GM19467 (cell line): Measurements from ENCODE around the gene NEK6.

Source experiments
- ATAC-seq: cut with Tn5 transposase; IDR thresholded peaks from one replicate; pipeline ENCODE4 v1.9.1; 2021; ENCODE audit warnings: mild to moderate bottlenecking, moderate library complexity; ENCODE audit not compliant: unreplicated experiment

The NEK6 gene

DNA sequence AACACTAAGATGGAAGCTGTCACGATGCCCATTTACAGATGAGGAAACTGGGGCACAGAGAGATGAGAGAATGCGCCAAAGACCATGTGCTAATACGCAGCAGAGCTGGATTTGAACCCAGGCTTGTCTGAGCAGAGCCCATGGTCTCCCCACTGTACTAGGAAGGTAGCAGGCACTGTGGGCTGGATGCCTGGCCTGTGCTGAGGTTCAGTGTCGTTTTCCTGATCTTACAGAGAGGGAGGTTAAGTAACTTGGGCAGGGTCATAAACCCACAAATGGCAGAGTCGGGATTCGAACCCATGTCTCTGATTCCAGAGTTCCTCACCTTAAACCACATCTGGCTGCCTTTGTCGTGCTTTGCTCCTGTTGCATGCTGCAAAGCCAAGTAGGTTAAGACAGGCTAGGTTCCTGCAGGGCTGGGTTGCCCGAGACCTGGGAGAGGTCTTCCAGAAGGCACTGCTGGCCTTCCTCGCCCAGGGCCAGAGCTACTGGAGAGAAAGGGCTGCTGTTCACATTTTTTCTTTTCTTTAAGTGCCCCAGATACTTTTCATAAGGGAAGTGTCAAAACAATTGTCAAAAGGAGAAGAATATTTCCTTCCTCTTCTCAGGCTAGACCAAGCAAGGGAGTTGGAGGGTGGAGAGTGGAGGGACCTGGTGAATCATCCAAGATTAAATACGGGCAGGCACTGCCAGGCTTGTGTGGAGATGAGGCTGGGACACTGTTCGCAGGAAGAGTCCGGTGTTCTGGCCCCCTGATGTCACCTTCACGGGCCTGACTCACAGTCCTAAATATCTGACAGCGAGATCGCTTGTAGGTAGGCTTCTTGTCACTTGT is 3.2 kb downstream of the NEK6 start:
- ATAC-seq: no peak

DNA sequence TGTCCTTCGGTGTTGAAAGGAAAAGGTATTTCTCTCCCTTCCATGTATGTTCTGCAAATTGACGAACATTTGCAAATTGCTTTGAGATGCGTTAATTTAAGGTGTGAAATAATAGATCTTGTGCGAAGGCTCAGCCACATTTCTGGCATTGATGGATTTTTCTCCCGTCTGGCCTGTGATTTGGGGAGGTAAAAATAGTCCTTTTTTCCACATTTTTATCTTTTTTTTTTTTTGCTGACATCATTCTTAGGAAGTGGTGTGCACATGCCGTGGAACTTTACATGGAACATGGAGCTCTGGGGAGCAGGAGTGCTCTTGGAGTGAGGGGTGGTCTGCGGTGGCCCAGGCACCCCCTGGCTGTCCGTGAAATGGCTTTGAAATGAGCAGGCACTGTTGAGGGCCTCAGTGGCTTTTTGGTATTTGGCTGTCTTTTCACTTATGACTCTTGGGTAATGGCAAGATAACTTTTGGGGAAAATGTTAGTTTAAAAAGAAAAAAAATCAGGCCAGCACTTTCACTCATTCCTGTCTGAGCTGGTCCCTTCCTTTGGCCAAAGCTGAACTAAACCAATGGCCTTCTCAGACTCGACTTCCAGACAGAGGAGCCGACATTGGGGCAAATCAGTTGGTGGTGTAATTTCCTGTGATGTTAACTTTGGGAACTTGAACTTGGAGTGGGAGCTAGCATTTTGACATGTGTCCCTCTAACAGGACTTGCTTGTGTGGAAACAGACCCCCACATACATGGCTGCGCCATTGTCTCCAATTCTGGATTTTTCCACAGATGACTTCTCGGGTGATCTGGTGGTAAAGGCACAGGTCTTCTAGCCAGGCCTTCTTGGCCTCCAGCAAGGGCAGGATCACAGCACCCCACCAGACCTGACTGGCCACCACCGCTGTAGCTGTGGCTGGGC is 4.2 kb downstream of the NEK6 start:
- no peak for ATAC-seq

DNA sequence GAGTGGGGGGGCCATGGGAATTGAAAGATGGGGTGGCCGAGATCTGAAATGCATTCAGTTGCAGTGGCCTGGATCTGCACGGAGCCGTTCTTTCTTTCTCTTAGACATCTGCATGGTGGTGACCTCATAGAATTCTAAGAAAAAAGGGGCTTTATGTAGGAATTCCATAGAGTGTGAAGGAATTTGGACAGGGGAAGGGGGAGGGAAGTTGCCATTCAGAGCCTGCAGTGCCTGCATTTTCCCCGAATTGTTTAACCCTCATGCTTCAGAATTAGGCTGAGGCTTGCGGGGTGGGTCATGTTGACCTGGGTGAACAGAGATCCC is 4.9 kb downstream of the NEK6 start:
- no peak for ATAC-seq

DNA sequence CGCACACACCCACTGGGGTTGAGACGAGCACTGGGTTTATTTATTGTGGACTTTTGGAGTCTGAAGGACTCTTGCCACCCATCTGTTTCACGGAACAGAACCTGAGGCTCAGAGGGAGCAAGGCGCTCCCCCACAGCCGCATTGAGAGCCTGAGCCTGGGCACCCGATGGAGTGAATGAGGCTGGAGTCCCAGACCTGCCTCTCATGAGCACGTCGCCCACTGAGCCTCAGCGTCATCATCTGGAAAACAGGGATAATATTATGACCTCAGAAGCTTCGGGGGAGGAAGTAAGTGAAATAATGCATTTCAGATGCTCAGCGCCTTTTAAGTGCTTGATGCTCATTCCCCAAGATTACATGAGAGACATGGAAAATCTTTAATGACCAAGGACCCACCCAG is 5.5 kb downstream of the NEK6 start:
- ATAC-seq: no peak

DNA sequence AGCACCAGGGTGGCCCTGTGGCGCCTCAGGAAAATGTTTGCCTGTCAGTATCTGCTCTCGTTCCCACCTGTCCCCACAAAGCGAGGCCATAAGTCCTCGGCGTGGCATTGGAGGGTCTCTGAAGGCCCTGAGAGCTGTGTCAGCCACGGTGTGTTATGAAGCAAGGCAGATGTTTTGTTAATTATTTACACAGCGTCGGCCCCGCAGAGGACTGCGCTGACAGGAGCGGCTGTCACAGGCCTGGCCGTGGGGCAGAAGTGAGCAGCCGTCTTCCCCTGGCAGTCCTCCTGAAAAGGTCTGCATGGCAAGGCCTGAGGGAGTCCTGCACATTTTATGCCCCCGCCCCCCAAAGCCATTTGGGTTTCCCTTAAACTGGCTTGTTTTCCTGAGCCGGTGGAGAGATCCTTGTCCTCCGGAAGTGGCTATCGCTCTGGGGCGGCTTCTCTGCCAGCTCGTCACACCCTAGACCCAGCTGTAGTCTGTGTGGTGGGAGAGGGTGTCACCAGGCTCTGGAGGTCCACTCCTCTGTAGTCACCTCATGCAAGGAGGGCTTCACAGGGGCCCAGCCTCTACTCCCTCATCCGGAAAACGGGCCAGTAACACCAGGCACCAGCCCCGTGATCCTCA is 6.2 kb downstream of the NEK6 start:
- ATAC-seq: no peak

DNA sequence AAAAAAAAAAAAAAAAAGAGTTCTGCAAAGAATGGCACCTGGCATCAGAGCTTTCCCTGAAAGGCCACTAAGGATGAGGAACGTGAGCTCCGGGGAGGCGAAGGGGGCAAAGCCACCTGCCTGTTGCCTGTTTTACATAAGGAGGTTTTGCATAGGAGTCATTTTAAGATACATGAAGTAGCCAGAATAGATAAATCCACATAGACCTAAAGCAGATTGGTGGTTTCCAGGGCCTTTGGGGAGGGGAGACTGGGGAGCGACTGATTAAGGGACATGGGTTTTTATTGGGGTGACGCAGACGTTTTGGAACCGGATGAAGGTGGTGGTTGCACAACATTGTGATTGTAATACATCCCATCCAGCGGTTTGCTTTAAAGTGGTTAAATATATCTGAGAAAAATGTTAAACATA is 7.1 kb downstream of the NEK6 start:
- ATAC-seq: peak; percentile 45

DNA sequence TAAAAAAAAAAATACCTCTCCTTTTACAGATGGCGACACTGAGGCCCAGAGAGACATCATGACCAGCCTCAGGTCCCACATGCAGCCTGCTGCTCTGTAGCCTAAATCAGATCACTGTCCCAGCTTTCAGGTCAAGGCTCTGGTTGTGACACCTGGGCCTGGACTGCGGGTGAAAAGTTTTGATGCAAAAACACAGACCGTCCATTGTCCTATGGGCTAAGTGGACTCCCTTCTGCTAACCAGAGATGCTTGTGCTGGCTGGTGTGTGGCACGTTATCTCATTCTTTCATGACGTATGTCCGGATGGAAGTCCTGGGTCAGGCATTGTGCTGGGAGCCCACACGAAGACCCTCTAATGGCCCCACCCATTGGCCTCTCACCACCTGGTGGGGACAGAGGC is 7.8 kb downstream of the NEK6 start:
- ATAC-seq: no peak

DNA sequence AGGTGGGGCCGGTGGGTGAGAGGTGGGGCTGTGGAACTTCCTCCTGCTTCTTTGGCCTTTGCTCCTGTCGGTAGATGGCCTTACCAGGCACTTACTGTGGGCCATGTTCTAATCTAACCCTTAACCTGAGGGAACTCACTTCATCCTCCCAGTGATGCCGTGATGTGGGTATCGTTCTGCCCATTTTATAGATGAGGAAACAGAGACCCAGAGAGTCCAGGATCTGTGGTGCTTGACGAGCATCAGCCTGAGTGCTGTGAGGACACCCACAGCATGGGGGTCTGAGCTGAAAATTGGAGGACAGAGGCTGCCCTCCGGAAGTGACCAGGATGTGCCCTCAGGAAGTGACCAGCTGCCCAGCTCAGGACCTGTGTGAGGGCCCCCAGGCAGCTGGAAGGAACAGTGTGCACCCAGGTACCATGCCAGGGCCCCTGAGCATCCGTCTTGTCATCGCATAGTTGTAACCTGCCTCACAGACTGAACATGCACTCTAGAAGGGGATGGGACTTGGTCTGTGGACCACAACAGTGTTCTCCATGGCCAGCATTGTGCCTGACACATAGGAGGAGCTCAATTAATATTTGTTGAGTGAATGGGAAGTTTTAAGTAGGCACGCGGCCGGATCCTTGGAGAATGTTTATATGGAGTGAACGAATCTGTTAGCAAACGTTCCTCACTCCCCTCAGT is 8.5 kb downstream of the NEK6 start:
- no peak for ATAC-seq

DNA sequence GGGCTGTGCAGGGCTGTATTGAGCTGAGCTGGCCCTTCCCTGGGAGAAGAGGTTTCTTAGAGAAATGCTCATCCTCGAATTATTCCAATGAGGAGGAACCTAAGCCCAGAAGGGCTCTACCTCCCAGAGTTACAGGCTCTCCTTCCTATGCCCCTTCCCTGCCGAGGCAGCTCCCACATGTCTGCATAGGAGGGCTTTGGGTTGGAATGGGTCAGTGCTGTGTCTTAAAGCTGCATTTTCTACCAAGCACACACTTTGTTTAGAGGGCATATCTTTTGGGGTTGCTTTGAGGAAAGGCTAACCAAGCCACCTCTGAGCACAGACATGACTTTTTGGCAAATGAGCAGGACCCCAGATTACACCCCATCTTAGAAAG is 9.1 kb downstream of the NEK6 start:
- no peak for ATAC-seq

DNA sequence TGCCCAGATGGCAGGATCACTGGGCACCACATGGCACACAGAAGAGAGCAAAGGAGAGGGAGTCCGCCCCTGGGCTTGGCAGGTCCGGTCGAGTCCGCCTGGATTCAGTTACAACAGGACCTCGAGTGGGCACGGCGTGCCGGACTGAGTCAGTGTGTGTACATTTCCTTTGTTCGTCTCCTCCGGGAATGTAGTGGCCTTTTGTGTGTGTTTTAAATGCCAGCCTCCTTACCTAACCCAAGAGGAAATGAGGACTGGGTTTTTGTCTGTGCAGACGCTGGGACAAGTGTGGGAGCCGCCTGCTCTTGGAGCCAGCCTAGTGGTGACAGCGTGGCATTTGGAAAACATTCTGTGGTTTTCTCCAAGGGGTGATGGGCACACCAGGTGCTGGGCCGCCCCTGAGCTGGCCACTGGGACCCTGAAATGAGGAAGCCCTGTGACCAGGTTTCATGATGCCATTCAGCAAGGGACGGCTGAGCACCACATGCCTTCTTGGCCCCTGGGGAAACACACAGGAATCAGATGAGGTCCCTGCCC is 9.6 kb downstream of the NEK6 start:
- no peak for ATAC-seq

DNA sequence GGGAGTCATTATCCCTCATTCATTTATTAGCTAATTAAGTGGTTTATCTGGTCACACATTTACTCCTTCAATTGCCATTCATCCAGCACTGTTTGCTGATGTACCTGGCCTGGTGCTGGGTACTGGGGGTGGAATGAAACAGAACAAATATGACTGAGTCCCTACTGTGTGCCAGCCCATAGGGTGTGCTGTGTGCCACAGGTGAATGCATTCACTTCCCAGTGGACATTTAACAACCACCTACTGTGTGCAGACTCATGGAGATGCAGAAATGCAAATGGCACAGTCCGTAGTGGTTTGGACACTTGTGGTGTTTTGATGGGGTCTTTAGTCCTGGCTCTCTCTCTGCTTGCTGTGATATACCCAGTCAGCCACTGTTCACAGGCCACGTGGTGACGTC is 10.5 kb downstream of the NEK6 start:
- no peak for ATAC-seq

DNA sequence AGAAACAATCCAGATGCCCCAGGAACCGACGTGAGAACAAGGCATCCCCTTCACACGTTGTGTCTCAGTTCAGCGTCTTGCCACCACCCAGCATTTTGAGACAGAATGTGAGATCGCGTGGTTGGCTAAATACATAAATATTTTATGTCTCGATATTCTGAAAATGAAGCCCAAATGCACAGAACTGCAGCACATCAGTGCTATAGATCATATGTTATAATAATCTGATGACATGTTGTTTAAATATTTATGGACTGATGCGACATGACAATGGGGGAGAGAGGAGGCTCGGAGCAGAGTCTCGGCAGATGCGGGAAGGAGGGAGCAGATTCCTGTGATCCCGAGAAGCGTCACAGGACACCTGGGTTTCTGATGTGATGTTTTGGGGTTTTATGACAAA is 10.9 kb downstream of the NEK6 start:
- no peak for ATAC-seq

DNA sequence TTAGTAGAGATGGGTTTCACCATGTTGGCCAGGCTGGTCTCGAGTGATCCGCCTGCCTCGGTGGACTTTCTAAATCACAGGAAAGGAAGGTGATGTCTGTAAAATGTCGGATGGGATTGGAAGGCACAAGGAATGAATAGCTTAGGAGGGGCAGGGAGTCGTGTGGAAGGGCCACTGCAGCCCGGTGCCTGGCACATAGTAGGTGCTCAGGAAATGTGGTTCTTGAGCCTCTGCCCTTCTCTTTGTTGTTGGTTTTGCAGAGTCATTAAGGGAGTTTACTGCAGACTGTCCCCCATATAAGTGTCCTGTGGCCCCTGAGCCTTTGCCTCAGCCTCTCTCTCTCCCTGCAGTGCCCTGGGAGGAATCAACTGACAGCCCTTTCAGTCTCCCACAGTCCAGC is 11.8 kb downstream of the NEK6 start:
- no peak for ATAC-seq

DNA sequence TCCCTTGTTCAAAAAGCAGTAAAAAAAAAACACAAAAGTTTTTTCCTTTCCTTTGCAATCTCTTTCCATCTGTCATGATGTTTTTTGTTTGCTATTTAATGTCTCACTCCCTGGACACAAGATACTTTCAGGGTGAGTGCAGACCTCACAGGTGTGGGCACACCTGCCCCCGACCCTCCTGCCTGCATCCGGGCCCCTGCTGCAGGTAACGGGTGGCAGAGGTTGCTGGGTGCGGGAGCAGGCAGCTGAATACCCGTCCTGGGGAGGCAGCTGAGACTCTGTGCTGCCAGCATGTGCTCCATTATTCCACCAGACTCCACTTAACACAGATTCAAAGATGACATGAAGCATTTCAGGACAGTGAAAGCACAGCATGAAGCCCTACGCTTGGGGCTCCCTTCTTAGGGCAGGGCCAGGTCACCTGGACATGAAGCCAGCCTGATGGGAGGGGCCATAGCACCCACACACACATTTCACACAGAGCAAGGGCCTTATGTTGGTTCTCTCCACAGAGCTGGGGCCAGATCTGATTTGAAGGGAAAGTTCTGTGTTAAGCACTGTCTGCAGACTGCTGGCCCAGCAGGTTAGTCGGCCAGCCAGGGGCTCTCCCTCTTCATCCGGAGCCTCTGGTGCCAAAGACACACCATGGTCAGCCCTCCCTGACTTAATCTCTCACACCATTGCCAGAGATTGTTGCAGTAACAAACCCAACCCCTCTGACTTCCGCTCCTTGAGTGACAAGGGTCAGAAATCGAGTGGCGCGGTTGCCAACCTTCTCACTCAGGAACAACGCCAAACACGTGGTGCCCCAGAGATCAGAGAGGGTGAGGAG is 13.0 kb downstream of the NEK6 start:
- no peak for ATAC-seq

DNA sequence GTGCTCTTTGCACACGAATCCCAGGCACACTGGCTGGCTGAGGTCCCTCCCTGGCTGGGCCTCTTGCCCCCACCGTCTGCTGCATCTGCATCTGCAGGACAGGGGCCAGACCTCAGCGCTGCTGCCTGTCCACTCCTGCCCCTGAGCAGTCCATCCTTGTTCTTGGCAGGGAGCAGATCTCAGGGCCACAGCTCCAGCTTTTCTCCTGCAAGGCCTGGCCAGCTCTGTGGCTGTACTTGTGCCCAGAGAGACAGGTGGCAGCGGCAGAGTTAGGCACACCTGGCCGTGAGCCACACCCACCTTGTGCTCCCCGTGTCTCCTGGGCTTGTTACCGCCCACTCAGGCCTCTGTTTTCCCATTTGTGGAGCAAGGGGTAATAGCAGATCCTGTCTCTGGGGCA is 13.9 kb downstream of the NEK6 start:
- no peak for ATAC-seq

DNA sequence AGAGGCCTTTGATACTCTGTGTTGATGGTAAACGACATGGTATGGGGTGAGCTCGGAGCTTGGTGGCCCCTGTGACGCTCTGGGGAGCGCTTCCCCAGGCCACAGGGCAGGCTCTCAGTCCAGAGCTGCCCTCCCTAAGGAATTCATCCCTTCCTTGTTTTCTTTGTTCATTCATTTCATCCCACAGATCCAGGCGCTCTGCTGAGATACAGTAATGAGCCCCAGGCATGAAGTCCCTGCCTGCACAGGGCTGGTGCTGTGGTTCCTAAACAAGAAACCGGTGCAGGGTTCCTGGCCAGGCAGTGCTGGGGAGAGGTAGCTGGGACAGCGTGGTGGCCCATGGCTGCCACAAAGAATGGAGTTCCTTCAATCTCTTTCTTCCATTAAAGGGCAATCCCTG is 14.4 kb downstream of the NEK6 start:
- ATAC-seq: no peak

DNA sequence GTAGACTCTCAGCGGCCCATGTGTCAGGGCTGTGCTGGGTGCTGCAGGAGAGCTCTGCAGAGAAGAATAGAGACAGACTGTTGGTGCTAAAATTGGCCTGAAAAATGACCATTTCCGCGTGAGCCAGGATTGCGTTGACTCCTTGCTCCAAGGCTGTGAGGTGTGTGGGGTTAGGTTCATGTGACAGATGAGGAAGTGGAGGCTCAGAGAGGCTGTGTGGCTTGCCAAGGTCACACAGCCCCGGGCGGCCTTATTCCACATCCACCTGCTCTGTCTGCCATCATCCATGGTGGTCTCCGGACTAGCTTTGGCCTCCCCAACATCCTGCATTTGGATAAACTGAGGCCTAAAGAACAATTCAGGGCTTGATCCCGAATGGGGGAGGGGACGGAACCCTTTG is 15.2 kb downstream of the NEK6 start:
- no peak for ATAC-seq

DNA sequence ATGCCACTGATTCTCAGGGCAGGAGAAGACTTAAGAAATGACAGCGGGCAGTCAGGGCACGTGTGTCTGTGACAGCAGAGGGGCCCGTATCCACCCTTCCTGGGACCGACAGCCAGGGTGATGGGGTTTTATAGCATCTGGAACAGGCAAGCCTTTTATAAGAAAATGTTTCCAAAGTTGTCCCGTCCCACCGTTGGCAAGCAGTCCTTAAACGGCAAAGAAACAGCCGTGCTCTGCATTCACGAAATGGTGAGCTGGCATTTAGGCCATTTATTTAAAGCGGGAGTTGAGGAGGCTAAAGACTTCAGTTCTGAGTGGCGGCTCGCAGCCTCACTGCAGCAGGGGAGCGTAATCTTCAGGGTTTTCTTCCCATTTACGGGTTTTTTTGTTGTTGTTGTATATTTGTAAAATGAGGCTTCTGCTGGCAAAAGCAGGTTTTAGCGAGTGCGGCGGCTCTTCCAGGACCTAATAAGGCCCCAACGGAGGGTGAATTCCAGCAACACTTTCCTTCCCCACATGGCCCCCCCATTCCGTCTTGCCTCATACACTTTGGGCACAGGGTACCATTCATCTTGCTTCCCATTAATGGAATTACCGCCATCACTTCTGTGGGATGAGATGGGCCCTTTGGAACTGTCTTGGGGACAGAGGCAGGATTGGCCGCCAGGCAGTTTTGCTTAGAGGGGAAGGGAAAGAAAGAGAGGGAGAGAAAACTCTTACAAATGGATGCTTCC is 15.8 kb downstream of the NEK6 start:
- ATAC-seq: no peak

DNA sequence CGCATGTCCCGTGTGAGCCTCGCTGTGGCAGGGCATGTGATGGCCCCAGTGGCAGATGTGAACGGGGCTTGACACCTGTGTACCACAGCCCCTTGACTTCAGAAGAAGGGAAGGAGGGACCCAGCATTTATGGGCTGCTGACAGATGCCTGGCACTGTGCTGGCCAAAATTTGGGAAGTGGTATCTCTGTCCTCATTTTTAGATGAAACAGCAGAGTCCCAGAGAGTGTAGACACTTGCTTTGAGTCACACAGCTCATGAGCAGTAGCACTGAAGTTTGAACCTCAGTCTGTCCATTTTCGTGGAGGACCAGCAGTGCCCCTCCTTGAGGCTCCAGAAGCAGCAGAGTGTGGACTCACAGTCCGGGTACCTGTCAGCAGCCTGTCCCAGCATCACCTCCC is 16.5 kb downstream of the NEK6 start:
- ATAC-seq: no peak

DNA sequence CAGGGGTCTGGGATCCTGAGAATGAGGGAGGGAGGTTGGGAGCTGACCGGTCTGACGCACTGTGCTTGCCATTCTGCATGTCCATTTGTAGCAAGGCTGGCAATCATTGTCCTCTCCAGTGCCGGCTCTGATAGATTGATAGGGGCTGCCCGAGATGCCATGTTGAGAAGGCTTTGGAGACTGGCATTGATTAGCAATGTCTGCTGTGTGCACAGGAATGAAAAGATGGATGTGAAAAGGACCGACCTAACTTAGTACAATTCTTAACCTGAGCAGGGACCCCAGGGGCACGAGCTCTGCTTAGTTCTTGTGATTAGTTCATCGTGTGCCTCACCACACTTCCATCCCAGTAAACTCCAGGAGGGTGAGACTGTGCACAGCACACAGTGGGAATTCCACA is 17.0 kb downstream of the NEK6 start:
- ATAC-seq: no peak
